Measurements from ENCODE around the gene PROSER3. TPM values are rescaled to one million over a fixed set of nuclear protein-coding genes. Genes with fewer than 3 reads are reported as not detected.
A peak's percentile ranks its signal among the peaks of the same experiment; 100 is the strongest.

Gene PROSER3
- total RNA-seq, 4 donors from 2014 or later: 1.0 to 52.6 (median 4.1) TPM

DNA sequence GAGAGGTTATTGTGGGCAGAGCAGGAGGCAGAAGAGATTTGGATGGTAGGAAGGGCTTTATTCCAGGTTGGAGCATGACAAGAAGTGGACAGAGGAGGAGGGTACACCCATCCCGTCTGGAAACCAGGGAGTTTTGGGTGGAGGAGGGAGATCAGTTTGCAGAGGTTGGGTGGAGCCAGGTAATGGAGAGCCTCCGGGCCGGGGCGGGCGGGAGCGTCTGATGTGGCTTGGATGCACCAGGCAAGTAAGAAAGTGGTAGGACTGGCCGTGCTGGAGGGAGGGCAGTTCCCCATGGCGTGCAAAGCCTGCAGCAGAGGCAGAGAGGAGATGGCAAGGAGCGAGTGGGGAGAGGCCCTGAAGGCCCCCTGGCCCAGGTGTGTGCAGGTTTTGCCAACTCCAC lies 26.6 kb upstream of the PROSER3 start:
- no peaks in the 10 kb centered on the region for H3K36me3 ChIP-seq
- H3K27me3 ChIP-seq: no peaks in the 10 kb centered on the region
- no peaks in the 10 kb centered on the region for H3K4me1 ChIP-seq
- no peak for DNase-seq
- intact Hi-C loops (cut with DNase I; ENCODE audit: low total_unique reads): no loop called here
- H3K9me3 ChIP-seq: no peaks in the 10 kb centered on the region
- no peak overlapping the region for H3K4me3 ChIP-seq
- TF ChIP-seq, protein P1, sequence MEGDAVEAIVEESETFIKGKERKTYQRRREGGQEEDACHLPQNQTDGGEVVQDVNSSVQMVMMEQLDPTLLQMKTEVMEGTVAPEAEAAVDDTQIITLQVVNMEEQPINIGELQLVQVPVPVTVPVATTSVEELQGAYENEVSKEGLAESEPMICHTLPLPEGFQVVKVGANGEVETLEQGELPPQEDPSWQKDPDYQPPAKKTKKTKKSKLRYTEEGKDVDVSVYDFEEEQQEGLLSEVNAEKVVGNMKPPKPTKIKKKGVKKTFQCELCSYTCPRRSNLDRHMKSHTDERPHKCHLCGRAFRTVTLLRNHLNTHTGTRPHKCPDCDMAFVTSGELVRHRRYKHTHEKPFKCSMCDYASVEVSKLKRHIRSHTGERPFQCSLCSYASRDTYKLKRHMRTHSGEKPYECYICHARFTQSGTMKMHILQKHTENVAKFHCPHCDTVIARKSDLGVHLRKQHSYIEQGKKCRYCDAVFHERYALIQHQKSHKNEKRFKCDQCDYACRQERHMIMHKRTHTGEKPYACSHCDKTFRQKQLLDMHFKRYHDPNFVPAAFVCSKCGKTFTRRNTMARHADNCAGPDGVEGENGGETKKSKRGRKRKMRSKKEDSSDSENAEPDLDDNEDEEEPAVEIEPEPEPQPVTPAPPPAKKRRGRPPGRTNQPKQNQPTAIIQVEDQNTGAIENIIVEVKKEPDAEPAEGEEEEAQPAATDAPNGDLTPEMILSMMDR (IDR thresholded peaks at IDR 0.05): no peak
- TF ChIP-seq POLR2A (IDR thresholded peaks at IDR 0.05): no peak
- H3K27ac ChIP-seq: no peak overlapping the region

DNA sequence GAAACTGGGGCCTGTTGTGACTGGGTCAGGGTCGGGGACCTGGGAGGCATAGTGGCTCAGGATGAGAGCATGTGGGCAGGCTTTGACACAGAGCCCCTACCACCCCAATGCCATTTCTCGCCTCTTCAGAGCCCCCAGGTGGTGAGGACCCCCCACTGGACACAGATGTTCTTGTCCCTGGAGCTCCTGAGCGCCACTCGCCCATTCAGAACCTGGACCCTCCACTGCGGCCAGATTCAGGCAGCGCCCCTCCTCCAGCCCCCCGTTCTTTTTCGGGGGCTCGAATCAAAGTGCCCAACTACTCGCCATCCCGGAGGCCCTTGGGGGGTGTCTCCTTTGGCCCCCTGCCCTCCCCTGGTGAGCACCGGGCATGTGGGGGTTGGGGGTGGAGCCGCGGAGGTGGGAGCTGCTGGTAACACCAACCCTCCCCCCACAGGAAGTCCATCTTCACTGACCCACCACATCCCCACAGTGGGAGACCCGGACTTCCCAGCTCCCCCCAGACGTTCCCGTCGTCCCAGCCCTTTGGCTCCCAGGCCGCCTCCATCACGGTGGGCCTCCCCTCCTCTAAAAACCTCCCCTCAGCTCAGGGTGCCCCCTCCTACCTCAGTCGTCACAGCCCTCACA lies 26.1 kb upstream of the PROSER3 start:
- Histone ChIP-seq H3K27ac (no peak overlapping the region), H3K4me1 (no peaks in the 10 kb centered on the region), H3K4me3 (no peak overlapping the region), H3K9me3 (no peaks in the 10 kb centered on the region), H3K27me3 (no peaks in the 10 kb centered on the region), H3K36me3 (no peaks in the 10 kb centered on the region)
- DNase-seq: peak in 1 of 2 donors; percentile 20
- intact Hi-C loops (cut with DNase I; ENCODE audit: low total_unique reads): no loop called here
- TF ChIP-seq POLR2A (IDR thresholded peaks at IDR 0.05): no peak
- TF ChIP-seq, protein P1 (IDR thresholded peaks at IDR 0.05): no peak

DNA sequence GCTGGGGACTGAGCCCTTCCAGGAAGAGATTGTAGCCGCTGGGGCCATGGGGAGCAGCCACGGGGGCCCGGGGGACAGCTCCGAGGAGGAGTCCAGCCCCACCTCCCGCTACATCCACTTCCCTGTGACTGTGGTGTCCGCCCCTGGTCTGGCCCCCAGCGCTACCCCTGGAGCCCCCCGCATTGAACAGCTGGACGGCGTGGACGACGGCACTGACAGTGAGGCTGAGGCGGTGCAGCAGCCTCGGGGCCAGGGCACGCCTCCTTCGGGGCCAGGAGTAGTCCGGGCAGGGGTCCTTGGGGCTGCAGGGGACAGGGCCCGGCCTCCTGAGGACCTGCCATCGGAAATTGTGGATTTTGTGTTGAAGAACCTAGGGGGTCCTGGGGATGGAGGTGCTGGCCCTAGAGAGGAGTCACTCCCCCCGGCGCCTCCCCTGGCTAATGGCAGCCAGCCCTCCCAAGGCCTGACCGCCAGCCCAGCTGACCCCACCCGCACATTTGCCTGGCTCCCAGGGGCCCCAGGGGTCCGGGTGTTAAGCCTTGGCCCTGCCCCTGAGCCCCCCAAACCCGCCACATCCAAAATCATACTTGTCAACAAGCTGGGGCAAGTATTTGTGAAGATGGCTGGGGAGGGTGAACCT lies 25.3 kb upstream of the PROSER3 start:
- no peak for TF ChIP-seq POLR2A (IDR thresholded peaks at IDR 0.05)
- TF ChIP-seq, protein P1 (IDR thresholded peaks at IDR 0.05): no peak
- intact Hi-C loops (cut with DNase I; ENCODE audit: low total_unique reads): no loop called here
- Histone ChIP-seq H3K9me3 (no peaks in the 10 kb centered on the region), H3K4me3 (no peak overlapping the region), H3K4me1 (no peaks in the 10 kb centered on the region), H3K36me3 (no peaks in the 10 kb centered on the region), H3K27me3 (no peaks in the 10 kb centered on the region), H3K27ac (no peak overlapping the region)
- DNase-seq: peak in 1 of 2 donors; percentile 18

DNA sequence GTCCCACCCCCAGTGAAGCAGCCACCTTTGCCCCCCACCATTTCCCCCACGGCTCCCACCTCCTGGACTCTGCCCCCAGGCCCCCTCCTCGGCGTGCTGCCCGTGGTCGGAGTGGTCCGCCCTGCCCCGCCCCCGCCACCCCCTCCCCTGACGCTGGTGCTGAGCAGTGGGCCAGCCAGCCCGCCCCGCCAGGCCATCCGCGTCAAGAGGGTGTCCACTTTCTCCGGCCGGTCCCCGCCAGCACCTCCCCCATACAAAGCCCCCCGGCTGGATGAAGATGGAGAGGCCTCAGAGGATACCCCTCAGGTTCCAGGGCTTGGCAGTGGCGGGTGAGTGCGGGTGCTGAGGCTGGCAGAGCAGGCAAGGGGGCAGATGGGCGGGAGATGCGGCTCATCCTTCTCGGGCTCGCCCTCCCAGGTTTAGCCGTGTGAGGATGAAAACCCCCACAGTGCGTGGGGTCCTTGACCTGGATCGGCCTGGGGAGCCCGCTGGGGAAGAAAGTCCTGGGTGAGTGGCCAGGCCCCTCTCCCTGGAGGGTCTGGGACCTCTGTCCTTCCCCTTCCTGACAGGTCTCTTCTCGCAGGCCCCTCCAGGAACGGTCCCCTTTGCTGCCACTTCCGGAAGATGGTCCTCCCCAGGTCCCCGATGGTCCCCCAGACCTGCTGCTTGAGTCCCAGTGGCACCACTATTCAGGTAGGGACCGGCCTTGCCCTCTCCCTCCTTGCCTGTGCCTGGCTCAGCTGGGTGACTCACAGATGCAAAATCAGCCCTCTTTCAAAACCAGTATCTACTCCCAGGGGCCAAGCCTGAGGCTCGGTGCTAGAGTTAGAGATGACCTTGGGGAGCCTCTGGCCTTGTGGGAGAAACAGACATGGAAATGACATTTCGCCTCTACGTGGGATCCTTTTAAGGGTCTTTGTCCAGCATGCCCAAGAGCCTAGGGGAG lies 24.5 kb upstream of the PROSER3 start:
- Histone ChIP-seq H3K27ac (no peak overlapping the region), H3K27me3 (no peaks in the 10 kb centered on the region), H3K4me1 (no peaks in the 10 kb centered on the region), H3K36me3 (no peaks in the 10 kb centered on the region), H3K9me3 (no peaks in the 10 kb centered on the region), H3K4me3 (no peak overlapping the region)
- no peak for TF ChIP-seq POLR2A (IDR thresholded peaks at IDR 0.05)
- TF ChIP-seq, protein P1 (IDR thresholded peaks at IDR 0.05): no peak
- intact Hi-C loops (cut with DNase I; ENCODE audit: low total_unique reads): no loop called here
- DNase-seq: peak in 1 of 2 donors; percentile 18

All from uterus (tissue), 4 donors.